Stimulated activated CD4-positive, alpha-beta T cell treated with anti-CD3 and anti-CD28 coated beads, Interleukin-4, amount 100 ng/mL, for 1 hour (primary cell): ENCODE results near the gene KIF4B.

ENCODE experiments used
- DNase-seq: peaks from one replicate; pipeline ENCODE4 v3.0.0-alpha.2; 2020

Gene KIF4B

DNA sequence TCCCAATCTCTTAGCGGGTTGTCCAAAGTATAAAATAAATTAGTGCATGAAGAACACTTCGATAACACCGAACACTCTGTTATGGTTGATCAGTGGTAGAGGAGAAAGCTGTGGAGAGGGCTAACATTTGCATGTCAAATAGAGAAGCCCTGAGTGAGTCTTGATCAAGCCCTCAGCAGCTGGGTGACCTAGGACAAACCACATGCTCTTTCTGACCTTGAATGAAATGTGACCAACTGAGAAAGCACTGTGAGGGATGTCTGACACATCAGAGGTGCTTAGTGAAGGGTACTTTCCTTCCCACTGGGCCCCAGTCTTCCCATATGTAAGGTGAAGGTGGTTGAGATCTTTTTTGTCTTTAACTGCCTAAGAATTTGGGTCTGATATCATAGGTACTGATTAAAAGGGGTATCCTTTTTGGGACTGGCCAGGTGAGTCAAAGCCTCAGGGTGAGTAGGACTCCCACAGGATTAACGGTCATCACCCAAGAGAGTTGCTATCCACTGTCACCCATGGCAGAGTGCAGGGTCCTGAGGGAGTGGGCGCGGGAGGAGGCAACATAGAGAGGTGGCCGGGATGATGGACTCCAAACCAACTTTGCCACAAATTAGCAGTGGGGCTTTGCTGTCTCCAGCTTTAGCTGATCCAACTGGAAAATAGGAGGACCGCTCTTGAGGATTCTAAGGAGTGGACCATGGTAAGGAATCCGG, 53.5 kb downstream of the KIF4B start:
- DNase-seq: no peak
